ENCODE measurements around the gene BBS2. TPM values are rescaled to one million over a fixed set of nuclear protein-coding genes. Genes with fewer than 3 reads are reported as not detected.

Gene BBS2
- total RNA-seq, 1 donor = 62.2 TPM

- Histone ChIP-seq H3K4me3 (ENCODE audit: insufficient read depth, low read length) (no peak overlapping the region), H3K27ac (ENCODE audit: low read depth, low read length) (peak overlapping the region; percentile 7), H3K36me3 (ENCODE audit: insufficient read depth, low read length) (peaks cover 57% of the 10 kb centered on the region), H3K79me2 (ENCODE audit: insufficient read depth, low read length) (no peaks in the 10 kb centered on the region), H3K4me1 (ENCODE audit: insufficient read depth, low read length) (peaks cover 18% of the 10 kb centered on the region), H3K27me3 (ENCODE audit: insufficient read depth, low read length) (no peaks in the 10 kb centered on the region), H3K9me3 (ENCODE audit: low read depth, low read length) (no peaks in the 10 kb centered on the region), H4K20me1 (ENCODE audit: insufficient read depth, low read length) (no peaks in the 10 kb centered on the region), H3K4me2 (ENCODE audit: insufficient read depth, low read length) (no peak overlapping the region), H2AFZ (ENCODE audit: low read length) (no peak overlapping the region)
- no peak for TF ChIP-seq CTCF (IDR thresholded peaks at IDR 0.05; ENCODE audit: extremely low read depth, low read depth, low read length)
- no peak for DNase-seq (ENCODE audit: insufficient read length, low spot score, missing footprints)
Measured at GRCh38 chr16:56478281-56479049, 41.4 kb downstream of the BBS2 start.

- Histone ChIP-seq H3K36me3 (ENCODE audit: insufficient read depth, low read length) (peaks cover 61% of the 10 kb centered on the region), H3K4me2 (ENCODE audit: insufficient read depth, low read length) (peak overlapping the region; percentile 1), H3K27me3 (ENCODE audit: insufficient read depth, low read length) (no peaks in the 10 kb centered on the region), H3K4me3 (ENCODE audit: insufficient read depth, low read length) (no peak overlapping the region), H3K9me3 (ENCODE audit: low read depth, low read length) (no peaks in the 10 kb centered on the region), H4K20me1 (ENCODE audit: insufficient read depth, low read length) (no peaks in the 10 kb centered on the region), H3K4me1 (ENCODE audit: insufficient read depth, low read length) (peaks cover 18% of the 10 kb centered on the region), H2AFZ (ENCODE audit: low read length) (no peak overlapping the region), H3K27ac (ENCODE audit: low read depth, low read length) (peak overlapping the region; percentile 41), H3K79me2 (ENCODE audit: insufficient read depth, low read length) (no peaks in the 10 kb centered on the region)
- no peak for TF ChIP-seq CTCF (IDR thresholded peaks at IDR 0.05; ENCODE audit: extremely low read depth, low read depth, low read length)
- DNase-seq (ENCODE audit: insufficient read length, low spot score, missing footprints) = peak; percentile 88
Measured at GRCh38 chr16:56477096-56477878, 42.5 kb downstream of the BBS2 start.

GRCh38 chr16:56475201-56475600 lies 44.6 kb downstream of the BBS2 start:
- no peak for TF ChIP-seq CTCF (IDR thresholded peaks at IDR 0.05; ENCODE audit: extremely low read depth, low read depth, low read length)
- DNase-seq (ENCODE audit: insufficient read length, low spot score, missing footprints) = no peak
- Histone ChIP-seq H2AFZ (ENCODE audit: low read length) (no peak overlapping the region), H3K4me3 (ENCODE audit: insufficient read depth, low read length) (no peak overlapping the region), H3K27me3 (ENCODE audit: insufficient read depth, low read length) (no peaks in the 10 kb centered on the region), H3K27ac (ENCODE audit: low read depth, low read length) (no peak overlapping the region), H3K4me2 (ENCODE audit: insufficient read depth, low read length) (no peak overlapping the region), H3K36me3 (ENCODE audit: insufficient read depth, low read length) (peaks cover 75% of the 10 kb centered on the region), H3K79me2 (ENCODE audit: insufficient read depth, low read length) (no peaks in the 10 kb centered on the region), H3K9me3 (ENCODE audit: low read depth, low read length) (no peaks in the 10 kb centered on the region), H3K4me1 (ENCODE audit: insufficient read depth, low read length) (peaks cover 15% of the 10 kb centered on the region), H4K20me1 (ENCODE audit: insufficient read depth, low read length) (no peaks in the 10 kb centered on the region)

- no peaks in the 10 kb centered on the region for H3K27me3 ChIP-seq (ENCODE audit: insufficient read depth, low read length)
- H3K79me2 ChIP-seq (ENCODE audit: insufficient read depth, low read length) = no peaks in the 10 kb centered on the region
- no peaks in the 10 kb centered on the region for H3K4me1 ChIP-seq (ENCODE audit: insufficient read depth, low read length)
- H3K36me3 ChIP-seq (ENCODE audit: insufficient read depth, low read length) = peaks cover 81% of the 10 kb centered on the region
- H3K27ac ChIP-seq (ENCODE audit: low read depth, low read length) = no peak overlapping the region
- H3K4me3 ChIP-seq (ENCODE audit: insufficient read depth, low read length) = no peak overlapping the region
- DNase-seq (ENCODE audit: insufficient read length, low spot score, missing footprints) = no peak
- H2AFZ ChIP-seq (ENCODE audit: low read length) = no peak overlapping the region
- H3K4me2 ChIP-seq (ENCODE audit: insufficient read depth, low read length) = no peak overlapping the region
- no peak for TF ChIP-seq CTCF (IDR thresholded peaks at IDR 0.05; ENCODE audit: extremely low read depth, low read depth, low read length)
- no peaks in the 10 kb centered on the region for H3K9me3 ChIP-seq (ENCODE audit: low read depth, low read length)
- H4K20me1 ChIP-seq (ENCODE audit: insufficient read depth, low read length) = no peaks in the 10 kb centered on the region
Measured at GRCh38 chr16:56470666-56471065, 49.2 kb downstream of the BBS2 start.
